ENCODE results near the gene FOXJ3.

DNA sequence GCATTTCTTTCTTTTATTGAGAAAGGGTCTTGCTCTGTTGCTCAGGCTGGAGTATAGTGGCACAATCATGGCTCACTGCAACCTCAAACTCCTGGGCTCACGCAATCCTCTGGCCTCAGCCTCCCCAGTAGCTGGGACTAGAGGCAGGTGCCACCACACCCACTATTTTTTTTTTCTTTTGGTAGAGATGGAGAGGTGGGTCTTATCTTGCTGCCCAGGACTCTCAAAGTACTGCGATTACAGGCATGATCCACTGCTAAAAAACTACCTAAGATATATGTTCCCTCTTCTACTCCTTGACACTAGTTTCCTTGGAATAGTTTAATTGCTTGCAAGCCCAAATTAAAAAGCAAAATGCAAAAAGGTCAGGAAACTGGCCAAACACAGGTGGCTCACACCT lies 113.6 kb downstream of the FOXJ3 start:
- TF ChIP-seq EZH2 (IDR thresholded peaks at IDR 0.05) (no peak), POLR2AphosphoS5 (IDR thresholded peaks at IDR 0.05; ENCODE audit: borderline replicate concordance, low read depth, low read length) (no peak)
